Hematopoietic multipotent progenitor cell treated with erythropoietin and hydrocortisone succinate and interleukin-3 and kit ligand, for 4 days (in vitro differentiated cells): Measurements from ENCODE around the gene DOC2B.

ENCODE experiments used
- DNase-seq: peaks from one replicate; pipeline ENCODE4 v3.0.0-alpha.2; 2015

DOC2B gene

DNA sequence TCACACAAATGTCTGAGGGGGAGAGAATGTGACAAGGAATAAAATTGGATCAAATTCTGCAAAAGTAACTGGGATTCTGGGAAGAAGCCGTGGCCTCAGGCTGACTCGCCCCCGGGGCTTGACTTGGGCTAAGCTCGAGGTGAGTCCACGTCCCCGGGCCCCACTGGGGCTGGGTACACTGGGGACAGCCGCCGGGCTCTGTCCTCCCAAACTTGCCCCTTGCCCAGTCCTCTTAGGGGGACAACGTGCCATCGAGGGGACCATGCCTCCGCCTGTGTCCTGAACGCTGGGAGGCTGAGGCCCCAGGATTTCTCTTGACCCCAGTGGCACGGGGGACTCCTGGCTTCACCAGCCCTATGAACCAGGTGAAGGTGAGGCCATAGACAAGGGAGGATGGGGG is 21.1 kb downstream of the DOC2B start:
- no peak for DNase-seq

DNA sequence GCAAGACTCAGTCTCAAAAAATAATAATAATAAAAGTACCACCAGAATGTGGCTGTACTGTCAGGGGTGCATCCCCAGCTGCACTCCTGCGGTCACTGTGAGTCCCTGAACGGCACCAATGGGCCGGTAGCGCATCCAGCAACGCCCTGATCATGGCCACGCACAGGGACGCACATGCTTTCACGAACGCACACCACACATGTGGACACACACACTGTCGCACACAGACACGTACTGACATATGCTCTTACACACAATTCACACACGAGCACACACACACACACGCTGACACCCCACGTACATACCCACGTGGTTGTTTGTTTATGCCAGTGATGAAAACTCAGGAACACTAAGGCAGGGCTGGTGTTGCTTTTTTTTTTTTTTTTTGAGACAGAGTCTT is 21.8 kb downstream of the DOC2B start:
- DNase-seq, result no peak

DNA sequence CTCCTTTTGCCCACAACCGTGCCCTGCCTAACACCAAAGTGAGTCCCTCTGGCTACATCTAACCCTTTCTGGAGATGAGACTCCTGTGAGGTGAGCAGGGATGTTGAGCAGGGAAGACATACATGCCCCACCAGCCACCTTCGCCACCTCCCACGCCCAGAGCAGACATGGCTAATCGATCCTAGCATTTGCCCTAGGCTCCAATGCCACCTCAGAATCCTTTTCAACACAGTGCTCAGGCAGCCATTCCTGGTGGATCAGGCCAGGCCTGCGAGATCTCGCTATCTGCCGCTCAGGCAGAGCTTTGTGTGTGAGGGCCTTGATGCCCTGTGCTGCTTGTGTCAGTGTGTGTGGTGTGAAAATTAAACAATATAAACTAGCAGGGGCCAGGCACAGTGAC is 23.1 kb downstream of the DOC2B start:
- DNase-seq, result no peak

DNA sequence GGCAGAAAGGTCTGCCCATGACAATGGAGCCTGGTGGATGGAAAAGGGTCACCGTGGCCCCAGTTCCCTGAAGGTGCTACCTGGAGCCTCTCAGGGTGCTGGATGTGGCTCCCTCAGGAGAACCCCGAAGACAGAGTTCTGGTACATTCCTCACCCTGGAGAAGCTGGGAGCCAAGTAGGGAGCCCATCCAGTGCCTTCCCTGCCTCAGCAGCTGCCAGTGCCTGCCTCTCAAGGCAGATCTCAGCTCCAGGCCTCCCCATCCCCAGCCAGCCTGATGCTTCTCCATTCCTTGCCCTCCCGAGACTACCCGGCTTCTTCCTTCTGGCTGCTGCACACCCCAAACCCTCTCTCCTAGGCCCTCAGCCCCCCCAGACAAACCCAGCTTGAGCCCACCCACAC is 23.5 kb downstream of the DOC2B start:
- no peak for DNase-seq

DNA sequence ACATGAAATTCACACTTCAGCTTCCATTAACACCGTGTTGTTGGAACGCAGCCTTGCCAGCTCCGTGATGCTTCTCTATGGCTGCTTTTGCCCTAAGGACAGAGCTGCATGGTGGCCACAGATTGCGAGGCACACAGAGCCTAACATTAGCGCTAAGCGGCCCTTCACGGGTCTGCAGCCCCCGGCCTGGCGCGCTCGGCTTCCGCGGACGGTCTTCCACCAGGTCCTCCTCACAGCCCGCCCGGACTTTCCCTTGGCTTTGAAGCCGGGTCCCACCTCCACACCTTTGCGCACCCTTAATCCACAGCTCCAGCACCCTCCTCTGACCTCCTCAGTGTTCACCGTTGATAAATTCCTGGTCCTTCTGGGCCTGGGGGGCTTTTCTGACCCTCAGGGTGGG is 24.5 kb downstream of the DOC2B start:
- no peak for DNase-seq

DNA sequence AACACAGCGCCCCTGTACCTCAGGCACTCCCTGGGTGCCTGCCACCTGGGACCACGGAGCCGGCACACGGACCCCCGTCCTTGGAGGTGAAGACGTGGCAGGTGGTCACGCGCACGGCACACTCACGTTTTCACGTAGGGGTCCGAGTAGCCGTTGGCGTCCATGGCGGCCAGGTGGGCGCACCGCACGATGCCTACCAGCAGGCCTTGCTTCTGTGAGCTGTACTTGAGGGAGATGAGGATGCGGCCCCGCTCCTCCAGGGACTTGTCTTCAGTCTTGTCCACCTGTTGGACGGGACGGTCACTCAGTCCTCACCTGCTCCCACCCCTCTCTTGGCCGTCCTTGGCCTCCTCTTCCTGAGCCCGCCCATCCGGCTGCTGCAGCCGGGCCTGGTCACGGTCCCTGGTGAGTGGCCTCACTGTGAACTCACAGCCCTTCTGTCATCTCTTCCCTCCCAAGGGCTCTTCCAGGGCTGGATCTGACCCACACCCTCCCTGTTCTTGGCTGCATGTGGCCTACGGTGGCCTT is 25.3 kb downstream of the DOC2B start:
- DNase-seq, result no peak

DNA sequence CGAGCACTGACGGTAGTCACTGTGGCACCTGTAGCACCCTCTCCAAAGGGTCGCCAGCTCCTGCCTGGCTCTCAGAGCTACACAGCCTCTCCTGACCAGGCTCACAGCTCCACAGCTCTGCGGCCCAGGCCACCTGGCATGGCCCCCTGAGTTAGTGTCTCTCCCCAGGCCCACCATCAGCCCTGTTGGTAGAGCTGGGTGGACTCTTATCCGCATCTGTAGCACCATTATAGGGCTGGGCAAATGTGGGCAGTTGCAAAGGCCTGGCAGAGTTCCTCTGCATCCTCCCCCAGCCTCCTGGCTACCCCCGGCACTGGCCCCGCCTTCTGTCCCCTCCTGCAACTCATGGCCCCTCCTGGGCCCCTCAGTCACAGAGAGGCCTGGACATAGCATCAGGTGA is 25.9 kb downstream of the DOC2B start:
- no peak for DNase-seq

DNA sequence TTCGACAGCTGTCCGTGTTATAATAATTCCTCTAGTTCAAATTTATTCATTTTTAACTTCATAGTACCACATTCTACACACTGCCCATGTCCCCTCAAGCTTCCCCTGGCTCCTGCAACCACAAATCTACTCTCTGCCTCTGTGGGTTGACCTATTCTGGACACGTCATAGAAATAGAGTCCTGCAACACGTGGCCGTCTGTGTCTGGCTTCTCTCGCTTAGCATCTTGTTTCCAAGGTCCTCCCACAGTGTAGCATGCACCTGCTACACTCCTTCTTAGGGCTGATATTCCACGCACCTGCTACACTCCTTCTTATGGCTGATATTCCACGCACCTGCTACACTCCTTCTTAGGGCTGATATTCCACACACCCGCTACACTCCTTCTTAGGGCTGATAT is 27.6 kb downstream of the DOC2B start:
- no peak for DNase-seq

DNA sequence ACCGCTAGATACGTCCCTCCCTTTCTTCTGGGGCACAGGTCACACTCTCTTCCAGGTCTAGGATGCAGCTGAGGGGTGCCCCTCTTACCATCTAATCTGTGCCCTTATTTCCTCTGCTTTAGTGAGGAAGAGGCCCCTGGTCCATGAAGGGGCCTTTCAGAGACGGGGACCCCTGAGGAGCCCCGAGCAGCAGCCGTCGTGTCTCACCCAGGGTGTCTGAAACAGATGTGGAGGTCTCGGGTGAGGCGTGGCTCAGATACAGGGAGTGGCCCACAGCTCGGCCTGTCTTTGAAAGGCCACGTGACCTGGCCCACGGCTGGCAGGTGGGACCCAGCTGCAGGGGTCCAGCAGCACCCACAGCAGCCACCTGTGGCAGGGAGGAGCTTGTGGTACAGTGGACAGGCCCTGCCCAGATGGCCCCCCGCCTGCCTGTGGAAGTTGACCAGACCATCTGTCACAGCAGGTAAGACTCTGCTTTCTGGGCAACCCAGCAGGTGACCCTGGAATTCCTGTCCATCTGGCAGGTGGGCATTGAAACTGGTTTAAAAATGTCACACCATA is 28.5 kb downstream of the DOC2B start:
- no peak for DNase-seq

DNA sequence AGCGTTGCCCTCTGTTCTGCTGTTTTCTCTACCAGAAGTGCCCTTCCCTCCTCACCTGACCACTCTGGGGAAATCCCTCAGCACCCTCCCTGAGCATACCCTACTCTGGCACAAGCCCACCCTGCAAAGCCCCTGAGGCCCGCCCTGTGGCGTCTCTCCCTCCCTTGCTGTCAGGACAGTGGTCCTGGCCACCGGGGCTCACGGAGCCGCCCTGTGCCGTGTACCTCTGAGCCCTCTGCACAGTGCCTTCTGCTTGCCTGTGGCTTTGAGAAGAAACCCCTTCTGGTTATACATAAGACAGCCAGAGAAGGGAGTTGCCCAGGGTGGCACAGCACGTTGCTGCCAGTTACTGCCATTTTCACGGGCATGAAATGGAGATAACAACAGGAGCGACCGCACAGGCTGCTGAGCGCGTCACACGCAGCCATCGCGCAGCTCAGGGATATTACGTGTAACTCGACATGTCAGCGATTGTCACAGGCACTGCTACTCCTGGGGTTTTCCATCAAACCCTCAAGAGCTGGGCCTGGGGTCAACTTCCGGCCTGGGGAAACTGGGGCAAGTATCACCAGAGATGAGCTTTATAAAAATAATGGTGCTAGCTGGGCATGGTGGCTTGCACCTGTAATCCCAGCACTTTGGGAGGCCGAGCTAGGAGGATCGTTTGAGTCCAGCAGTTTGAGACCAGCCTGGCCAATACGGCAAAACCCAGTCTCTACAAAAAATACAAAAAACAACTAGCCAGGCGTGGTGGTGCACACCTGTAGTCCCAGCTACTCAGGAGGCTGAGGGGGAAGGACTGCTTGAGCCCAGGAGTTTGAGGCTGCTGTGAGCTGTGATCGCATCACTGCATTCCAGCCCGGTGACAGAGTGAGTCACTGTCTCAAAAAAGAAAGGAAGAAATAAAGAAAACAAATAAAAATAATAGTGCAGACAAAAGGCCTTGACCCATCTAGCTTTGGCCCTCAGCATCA is 29.3 kb downstream of the DOC2B start:
- DNase-seq, result no peak

DNA sequence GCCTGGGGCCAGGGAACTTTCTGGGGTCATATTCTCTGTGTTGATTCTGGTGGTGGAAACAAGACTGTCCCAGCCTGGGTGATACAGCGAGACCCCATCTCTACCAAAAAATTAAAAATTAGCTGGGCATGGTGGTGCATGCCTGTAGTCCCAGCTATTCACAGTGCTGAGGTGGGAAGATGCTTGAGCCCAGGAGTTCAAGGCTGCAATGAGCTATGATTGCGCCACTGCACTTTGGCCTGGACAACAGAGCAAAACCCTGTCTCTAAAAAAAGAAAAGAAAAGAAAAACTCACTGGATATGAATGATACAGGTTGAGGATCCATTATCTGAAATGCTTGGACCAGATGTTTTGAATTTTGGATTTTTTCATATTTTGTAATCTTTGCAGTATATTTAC is 30.4 kb downstream of the DOC2B start:
- DNase-seq, result no peak

DNA sequence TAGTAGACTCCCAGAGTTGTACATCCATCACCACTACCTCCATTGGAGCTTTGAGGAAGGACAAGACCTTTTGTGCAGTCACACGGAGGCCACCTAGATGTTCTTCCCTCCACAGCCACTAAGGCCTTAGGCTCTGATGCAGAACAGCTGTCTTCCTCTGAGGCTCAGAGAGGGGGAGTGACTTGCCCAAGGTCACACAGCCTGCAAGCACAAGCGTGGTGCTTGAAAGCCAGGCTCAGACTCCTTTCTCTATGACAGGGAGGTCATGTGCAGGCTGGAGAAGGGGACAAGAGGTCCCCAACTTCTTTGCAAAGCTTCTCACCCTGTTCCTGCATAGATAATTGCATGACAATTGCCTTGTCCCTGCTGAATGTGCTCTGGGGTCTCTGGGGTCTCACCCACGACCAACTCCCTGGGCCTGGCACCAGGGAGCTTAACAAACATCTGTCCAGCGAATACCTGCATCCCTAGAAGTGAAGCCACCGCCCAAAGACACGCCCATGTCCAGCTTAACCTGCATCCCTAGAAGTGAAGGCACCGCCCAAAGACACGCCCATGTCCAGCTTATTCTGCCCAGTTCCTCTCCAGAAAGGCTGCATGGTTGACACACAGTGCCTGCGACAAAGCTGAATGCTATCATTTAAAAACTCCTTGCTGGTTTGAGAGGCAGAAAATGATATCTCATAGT is 31.4 kb downstream of the DOC2B start:
- no peak for DNase-seq

DNA sequence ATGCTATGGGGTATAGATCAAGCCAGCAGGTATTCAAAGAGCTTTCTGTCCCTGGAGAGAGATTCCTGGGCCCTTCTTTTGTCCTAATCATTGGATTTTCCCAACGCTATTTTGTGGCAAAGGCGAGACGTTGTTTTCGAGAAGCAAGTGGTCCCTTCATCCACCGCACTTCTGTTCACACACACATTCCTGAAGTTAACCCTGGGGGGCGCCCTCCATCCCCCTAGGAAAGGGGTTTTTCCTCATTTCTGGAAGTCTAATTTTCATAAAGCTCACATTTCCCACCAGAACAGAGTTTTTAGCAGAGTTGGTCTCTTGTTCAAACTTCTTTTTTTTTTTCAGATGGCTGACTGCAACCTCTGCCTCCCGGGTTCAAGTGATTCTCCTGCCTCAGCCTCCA is 32.2 kb downstream of the DOC2B start:
- DNase-seq, result no peak

DNA sequence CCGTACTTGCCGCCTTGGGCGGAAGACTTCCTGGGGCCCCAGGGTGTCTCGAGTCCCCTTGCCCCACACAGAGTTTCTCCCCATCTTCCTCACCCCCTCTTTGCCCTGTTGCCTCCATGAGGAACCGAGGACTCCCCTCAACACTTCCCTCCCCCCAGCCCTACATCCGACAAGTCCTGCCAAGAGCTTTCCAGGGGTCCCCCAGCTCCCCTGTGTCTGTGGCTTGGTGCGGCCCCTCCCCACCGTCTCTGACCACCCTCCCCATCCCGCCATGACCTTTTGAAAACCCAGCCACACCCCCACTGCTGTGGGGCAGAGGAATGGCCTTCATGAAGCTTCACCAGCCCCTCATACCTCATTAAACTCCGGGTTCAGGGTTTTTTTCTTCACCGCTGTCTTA is 32.7 kb downstream of the DOC2B start:
- DNase-seq, result no peak

DNA sequence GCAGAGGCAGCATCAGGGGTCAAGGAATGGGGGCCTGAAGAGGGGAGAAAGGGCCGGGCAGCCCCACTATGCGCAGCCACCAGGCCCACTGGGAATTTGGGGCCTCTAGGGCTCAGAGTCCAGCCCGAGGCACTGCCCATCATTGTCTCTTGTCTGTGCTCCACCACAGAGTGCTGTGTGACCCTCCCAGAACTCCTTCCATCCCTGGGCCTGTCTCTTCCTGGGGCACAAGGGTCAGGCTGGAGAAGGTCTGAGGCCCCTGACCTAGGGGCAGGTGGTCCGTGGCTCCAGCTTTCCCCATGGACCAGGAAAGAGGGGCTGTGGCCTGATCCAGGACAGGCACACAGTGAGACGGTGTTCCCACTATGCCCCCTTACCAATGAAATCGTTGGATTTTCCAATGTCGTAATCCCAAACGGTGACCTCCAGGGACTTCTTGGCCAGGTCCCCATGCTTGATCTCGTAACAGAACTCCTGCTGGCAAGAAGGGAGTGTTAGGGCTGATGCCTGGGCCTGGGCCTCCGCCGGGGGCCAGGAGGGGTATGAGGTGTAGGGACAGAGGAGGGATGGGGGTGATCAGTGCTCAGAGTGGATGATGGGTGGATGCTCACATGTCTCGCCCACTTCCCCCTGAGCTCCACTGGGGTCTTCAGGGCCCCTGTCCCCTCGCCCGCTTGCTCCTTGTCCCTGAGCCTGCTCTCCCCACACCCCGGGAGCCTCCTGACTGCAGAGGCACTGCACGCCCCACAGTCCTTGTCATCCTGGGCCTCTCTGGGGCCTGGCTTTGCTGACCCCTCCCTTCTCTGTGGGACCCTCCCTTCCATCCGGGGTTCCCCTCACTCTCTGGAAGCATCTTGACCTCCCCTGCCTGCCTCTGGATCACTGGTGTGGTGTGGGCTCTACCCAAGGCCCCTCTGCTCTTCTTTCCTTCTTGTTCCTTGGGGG is 33.4 kb downstream of the DOC2B start:
- DNase-seq, result no peak

DNA sequence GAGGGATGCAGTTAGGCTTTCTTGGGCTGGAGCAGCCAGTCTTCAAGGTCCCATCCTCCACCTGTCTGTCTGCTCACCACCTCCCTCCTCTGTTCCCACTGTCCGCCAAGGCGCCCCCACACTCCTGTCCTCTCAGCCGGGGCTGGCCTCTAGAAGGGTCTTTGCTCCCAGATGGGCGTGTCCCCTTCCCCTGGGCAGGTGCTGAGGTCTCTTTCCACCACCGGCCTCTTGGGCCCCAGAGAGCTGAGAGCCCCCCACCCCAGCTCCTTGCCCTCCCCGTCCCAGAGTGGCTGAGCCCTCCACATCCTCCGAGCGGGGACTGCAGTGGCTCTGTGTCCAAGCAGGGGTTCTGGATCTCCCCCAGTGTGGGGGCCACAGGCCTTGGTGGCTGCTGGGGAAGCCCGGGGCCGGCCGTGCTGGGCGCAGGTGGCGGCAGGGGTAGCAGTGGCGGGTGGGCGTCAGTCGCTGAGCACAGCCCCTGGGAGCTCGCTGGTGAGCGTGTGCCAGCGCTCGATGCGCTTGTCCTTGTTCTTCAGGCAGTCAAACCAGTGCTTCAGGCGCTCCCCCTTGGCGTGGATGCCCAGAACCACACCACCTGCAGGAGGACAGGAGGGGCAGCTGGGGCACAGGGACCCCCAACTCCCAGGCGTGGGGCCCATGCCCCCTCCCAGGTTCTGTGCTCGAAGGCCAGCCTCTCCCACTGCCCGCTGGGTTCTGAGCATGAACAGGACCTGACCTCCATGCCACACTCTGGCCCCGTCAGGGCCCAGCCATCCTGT is 34.3 kb downstream of the DOC2B start:
- DNase-seq, result no peak

DNA sequence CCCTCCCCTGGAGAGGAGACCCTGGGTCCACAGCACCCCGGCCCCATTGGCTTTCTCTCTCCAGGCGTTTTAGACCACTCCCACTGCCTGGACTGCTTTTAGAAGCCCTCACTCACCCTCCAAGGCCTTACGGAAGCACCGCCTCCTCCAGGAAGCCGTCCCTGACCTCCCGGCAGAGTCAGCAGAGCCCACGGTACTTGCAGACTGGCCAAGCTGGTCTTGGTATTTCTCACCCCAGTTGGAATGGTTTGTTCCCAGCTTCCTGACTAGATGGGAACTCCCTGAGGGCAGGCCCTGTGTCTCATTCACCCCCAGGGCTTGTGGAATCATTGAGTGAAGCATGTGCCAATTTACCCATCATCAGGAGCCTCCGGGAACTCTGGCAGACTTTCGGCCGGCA is 34.9 kb downstream of the DOC2B start:
- DNase-seq, result no peak

DNA sequence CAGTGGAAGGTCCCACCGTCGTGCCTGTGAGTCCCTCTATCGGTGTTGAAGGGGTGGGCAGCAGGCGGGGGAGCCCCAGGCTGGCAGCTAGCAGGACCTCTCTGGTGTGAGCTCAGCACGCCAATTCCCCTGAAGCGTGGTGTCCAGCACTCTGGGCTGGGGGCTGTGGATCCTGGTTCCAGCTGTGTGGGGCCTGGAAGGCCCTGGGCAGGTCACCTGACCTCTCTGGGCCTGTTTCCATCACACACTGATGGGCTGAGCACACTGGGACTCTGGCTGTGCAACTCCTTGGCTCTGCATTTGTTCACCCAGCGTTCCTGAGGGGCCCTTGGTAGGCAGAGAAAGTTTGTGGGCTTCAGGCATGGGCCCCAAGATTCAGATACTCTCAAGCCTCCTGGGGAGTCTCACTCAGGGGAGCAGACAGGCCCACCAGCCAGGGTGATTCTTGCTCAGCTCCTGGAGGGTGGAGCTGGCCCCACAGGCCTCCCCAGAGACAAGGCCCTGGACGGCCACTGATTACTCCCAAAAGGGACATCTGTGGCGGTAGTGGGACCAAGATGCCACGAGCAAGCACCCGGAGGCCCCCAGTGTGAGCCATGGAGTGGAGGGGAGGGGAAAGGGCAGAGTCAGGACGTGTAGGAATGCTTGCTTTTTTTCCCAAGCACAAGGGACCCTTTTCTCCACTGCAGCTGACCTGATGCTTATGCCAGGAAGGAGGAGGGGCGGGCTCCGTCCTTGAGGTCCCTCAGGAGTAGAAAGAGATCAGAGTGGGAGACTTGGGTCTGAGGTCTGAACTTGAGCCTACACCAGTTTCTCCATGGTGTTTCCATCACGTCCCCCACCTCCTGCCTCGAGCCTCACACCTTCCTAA is 35.5 kb downstream of the DOC2B start:
- DNase-seq, result no peak

DNA sequence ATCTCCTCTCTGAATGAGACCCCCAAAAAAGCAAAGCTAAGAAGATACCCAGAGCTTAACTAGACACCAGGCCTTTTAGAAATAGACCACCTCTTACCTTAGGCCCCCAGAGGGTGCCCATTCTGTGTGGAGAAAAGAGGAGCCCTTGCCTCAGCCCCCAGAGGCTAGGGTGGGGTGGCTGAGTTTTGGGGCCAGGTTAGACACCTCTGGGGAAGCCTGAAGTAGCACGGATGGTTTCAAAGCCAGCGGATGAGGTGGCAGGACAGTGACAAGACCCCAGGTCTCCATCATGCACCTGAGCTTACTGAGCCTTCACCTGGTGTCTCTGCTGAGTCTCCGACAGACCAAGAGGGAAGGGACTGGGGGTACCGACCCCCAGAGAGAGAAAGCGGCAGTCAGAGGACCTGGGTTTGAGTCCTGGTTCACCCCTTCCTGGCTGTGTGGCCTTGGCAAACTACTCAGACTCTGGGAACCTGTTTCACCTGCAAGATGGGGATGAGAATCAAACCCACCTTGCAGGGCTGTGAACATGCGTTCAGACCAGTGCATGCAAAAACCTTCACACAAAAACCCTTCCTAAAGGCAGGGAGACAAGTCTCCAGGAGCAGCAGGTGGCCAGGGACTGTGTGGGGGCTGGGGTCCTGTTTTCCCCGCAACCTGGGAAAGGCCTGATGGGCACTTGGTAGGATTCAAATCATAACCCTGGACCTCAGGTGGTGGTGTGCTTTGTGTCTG is 36.3 kb downstream of the DOC2B start:
- no peak for DNase-seq

DNA sequence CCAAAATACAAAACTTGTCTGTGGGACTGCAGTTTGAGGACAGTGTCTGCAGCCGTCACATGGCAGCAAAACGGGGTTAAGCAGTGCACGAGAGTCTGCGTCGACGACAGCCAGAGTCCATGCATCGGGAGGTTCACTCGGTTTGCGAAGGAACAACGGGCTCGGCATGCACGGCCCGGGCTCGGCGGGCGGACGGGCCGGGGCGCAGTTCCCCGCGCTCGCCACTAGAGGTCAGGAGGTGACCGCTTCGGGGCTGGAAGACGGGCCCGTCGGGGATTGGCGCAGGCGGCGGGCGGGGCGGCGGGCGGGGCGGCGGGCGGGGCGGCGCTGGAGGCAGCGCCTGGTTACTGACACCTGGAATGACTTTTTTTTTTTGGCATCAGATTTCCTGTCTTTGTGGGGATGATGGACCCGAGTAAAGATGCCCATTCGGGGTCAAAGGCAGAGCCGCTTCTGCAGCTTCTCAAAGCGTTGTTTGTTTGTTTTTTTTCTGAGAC is 37.6 kb downstream of the DOC2B start:
- DNase-seq, result peak; percentile 81
